Skeletal muscle cell (primary cell): Measurements from ENCODE around the gene ENTPD6.
"Not testable (repeated sequence)": the region's sequence is repeated elsewhere in the genome, so short reads cannot be mapped to it uniquely, and the experiment has no call there.

Experiments used
- DNase-seq: peaks from one replicate; pipeline ENCODE4 v3.0.0-alpha.2; 2010; ENCODE audit warnings: low read depth
- H3K4me3 ChIP-seq: 2 replicates; pipeline ENCODE4 v1.5.1; 2011; ENCODE audit warnings: low read depth, mild to moderate bottlenecking, control low read depth, low read length, moderate library complexity

Gene ENTPD6

DNA sequence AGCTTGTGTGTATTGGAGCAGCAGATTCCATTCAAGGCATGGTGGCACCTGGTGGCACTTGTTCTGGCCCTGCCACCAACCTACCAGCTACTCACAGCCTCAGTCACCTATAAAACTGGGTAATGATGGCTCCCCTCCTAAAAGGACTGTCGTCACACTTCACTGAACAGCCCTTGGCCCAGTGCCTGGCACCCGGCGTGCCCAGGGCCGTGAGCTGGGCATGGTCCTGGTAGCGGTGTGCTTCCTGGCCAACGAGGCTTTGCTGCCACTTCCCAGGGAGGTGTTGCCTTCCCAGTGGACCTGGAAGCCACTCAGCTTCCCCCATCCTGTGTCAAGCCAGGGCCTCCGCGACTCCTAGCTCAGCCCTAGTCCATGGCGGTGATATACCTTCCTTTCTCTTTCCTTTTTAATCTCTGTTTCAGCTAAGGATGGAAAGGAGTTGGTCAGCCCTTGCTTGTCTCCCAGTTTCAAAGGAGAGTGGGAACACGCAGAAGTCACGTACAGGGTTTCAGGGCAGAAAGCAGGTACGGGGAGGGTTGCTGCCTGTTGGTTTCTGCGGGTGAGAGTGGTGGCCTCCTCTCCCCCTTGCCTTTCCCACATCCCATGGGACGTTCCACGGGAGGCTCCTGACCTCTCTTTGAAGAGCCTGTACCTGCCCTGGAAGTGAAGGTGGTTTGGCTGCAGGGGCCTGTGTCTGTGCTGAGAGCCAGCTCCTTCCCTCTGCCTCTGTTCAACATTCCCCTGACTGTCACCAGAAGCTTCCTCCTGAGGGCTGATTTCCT, 25.5 kb downstream of the ENTPD6 start:
- no peak overlapping the region for H3K4me3 ChIP-seq
- no peak for DNase-seq

DNA sequence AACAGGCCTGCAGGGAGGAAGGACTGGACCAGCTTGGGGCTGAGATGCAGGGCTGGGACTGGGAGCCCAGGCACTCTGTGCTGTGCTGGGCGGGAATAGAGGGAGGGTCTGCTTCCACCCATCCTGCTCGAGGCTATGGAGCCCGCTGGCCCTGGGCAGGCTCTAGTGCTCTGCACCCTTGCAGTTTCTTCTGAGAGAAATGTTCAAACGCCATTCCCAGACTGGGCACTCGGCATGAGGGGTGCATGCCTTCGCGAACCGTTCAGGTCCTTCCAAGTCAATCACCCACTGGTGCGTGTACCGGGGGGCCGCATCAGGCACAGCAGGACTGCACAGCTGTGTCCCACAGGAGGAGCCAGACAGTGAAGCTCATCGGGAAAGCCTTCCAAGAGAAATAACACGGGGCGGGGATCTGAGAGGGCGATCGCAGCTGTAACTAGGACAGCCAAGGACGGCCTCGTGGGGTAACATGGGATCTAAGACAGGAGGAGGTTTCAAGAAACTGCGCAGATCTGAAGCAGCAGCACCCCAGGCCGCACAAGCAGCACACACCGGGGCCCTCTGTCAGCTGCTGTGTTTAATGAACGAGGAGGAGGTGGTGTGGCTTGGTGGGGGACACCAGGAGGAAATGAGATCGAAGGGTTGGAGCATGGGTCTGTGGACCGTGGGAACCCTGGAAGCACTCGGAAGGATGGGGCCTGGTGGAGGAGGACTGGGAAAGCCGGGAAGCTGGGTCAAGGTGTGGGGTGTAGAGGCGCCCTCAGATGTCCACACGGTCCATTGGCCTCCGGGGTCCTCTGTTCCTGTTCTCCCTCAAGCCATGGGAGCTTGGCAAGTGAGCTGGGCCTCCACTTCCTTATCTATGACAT, 26.3 kb downstream of the ENTPD6 start:
- DNase-seq: no peak
- no peak overlapping the region for H3K4me3 ChIP-seq

DNA sequence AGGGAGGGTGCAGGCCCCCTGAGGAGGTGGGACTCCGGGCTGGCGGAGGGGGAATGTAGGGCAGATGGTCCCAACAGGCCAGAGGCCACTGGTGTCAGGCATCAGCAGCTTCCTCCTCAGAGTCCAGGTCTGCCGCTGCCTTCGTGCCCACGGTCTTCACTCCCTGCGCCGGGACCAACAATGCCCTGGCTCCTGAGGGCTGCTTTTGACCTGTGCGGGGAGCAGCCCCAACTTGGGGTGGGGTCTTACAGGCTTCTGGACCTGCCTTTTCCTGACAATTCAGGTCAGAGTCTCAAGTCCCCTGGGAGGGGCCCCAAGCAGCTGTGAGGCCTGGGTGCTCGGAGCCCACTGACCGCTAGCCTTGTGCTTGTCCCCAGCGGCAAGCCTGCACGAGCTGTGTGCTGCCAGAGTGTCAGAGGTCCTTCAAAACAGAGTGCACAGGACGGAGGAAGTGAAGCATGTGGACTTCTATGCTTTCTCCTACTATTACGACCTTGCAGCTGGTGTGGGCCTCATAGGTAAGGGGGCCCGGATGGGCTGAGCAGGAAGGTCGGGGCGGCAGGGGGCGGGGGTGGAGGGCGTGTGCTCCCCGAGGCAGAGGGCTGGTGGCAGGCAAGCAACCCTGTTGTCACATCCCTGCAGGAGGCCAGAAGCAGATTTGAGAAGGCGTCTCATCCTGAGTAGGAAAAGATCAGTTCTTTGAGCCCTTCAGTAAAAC, 27.1 kb downstream of the ENTPD6 start:
- no peak overlapping the region for H3K4me3 ChIP-seq
- DNase-seq: no peak

DNA sequence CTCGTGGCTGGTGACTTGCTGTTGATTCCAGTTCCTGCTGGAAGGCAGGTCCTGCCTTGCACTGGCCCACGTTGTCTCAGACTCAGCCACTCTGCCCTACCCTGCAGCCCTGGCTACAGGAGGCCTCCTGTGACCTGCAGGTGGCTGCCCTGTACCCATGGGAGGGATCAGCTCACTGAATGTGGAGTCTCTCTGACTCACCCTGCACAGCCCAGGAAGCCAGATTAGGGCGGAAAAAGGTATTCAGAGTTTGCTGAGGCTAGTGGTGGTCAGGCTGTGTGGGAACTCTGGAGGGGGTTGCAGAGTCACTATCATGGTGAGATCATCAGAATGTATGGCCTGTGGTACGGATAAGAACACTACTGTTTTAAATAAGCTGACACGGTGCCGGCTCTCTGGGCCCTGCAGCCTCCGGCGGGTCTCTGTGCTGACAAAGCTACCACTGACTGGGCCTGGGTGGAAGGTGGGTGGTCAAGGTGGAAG, 27.7 kb downstream of the ENTPD6 start:
- peak; percentile 88 for DNase-seq
- no peak overlapping the region for H3K4me3 ChIP-seq

DNA sequence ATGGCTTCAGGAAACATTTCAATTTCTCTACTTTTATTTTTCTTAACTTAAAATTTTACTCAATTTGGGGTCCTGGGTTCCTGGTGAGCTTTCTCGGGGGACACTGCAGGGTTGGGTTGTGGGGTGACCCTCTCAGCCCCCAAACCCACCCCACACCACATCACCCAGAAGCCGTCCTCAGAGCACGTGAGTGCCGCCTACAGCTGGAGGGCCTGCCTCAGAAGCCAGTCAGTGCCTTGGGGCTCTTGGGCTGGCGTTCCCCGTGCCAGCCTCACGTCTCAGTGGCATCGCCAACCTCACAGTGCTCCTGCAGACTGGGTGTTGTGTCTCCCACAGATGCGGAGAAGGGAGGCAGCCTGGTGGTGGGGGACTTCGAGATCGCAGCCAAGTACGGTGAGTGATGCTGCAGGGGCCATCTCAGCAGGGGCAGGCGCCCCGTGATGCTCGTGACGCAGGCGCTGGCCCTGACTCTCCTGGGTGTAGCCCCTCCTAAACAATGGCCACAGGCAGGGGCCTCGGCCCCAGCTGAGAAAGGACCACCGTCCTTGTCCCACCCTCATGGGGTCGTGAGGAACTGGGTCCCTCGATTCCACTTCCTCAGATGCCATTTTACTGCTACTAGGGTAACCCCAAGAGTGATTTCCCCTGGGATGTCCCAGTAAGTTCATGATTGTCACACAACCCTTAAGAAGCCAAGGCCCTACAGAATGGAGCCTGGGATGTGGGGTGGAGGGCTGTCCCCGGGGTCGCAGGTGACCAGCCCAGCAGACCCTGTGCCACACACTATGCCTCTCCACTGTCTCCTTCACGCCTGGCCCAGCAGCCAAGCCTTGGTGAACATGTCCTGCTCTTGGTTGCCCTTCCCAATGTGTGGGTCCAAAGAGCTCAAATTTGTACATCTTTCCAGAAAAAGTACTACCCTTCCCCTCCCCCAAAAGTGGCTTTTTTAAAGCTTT, 28.5 kb downstream of the ENTPD6 start:
- DNase-seq: no peak
- H3K4me3 ChIP-seq: no peak overlapping the region

DNA sequence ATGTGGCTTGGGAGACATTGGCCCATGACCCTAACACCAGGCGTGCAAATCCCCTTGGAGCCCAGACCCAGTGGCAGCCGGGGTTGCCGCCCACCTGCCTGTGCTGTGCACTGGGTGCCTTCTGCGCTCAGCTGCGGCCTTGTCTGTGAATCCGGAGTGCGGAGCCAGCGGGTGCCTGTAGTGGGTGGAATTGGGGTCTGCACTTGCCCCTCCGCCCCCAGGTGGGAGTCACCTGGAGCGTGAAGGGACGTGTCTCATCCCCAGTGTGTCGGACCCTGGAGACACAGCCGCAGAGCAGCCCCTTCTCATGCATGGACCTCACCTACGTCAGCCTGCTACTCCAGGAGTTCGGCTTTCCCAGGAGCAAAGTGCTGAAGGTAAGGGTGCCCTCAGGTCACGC, 29.4 kb downstream of the ENTPD6 start:
- no peak for DNase-seq
- H3K4me3 ChIP-seq: no peak overlapping the region

DNA sequence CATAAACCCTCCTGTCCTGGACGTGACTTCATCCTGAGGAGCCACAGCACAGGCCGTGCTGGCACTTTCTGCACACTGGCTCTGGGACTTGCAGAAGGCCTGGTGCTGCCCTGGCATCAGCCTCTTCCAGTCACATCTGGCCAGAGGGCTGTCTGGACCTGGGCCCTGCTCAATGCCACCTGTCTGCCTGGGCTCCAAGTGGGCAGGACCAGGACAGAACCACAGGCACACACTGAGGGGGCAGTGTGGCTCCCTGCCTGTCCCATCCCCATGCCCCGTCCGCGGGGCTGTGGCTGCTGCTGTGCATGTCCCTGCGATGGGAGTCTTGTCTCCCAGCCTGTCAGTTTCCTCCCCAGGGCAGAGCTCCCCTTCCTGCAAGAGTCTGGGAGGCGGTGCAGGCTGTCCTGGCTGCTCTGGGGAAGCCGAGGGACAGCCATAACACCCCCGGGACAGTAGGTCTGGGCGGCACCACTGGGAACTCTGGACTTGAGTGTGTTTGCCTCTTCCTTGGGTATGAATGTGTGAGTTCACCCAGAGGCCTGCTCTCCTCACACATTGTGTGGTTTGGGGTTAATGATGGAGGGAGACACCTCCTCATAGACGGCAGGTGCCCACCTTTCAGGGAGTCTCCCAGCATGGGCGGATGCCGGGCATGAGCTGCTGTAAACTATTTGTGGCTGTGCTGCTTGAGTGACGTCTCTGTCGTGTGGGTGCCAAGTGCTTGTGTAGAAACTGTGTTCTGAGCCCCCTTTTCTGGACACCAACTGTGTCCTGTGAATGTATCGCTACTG, 30.3 kb downstream of the ENTPD6 start:
- H3K4me3 ChIP-seq: no peak overlapping the region
- DNase-seq: no peak

DNA sequence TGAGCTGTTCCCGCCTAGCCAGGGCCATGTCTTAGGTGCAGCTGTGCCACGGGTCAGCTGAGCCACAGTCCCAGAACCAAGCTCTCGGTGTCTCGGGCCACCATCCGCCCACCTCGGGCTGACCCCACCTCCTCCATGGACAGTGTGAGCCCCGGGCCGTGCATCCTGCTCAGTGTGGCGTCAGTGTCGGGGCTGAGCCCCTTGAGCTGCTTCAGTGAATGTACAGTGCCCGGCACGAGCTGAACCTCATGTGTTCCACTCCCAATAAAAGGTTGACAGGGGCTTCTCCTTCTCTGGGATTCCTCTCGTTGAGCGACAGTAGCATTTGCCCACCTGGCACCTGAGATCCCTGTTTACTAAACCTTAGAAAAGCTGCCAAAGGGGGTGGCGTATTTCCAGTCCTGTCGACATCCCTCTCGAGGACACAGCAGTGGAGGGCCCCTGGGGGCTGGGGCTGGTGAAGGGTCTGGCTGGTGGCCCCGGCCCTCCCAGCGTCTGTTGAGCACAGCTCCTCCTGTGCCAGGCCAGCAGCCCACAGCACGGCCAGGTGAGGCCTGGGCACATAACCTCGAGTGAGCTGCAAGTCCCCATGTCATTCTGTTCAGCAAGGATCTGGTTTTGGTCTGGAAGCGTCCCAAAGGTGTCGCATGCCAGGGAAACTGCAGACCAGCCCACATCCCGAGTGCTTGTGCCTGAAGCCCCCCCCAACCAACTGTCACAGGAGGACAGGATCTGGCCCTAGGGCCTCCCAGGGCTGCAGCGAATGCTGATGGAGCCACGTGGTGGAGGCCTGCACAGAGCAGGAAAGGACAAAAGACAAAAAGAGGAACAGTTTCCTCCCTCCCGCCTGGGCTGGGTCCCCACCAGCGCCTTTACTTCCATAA, 31.2 kb downstream of the ENTPD6 start:
- no peak overlapping the region for H3K4me3 ChIP-seq

DNA sequence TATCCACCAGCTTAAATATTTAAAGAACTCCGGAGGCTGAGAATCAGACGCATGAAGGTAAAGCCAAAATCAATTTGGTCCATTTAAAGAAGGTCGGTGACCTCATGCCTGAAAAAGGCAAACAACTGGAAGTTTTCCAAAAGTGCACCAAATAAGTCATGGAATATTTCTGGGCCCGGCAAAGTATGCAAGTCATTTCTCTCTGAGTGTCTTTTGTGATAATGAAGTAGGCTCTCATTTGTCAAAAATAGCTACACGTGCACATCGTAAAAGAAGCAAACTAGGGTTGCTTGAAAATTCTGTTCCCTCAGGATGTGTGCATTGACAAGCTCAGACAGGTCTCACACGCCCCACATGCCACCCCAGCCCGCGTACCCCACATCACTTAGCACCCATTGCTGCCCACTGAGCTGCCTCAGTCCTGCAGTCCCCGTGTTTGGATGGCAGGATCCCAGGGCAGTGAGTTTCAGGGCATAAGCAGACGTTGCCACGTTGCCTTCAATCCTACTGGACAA, 31.9 kb downstream of the ENTPD6 start:
- H3K4me3 ChIP-seq: no peak overlapping the region
- DNase-seq: no peak

More for the DNA sequence above, 31.2 kb downstream of the ENTPD6 start:
- no peak for DNase-seq

DNA sequence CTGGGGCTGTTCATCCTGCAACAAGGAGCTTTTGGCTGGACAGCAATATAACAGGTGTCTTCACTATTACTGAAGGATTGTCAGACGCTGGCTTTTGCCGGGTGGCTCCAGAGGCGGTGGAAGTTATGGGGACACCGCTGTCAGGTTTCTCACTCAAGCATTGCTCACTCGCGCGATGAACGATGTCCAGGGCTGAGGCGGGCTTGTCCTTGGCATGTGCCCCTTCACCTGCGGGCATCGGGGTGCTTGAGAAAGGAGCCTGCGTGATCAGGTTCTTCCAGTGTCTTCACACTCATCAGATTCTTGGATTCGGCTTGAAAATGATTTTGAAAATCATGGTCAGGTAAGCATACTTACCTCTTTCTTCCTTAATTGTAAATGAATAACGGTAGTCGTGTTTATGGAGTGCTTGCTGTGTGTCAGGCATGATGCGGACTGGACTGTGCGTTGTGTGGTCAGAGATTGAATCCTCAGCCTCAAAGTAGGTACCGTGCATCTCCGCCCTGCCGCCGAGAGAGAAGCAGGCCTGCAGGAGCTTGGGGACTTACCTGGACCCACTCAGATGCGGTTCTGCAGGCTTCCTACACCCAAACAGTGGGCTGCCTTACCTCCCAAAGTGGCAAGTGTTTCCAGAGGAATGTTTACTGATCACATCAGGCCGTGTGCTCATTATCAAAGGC, 34.1 kb downstream of the ENTPD6 start:
- no peak overlapping the region for H3K4me3 ChIP-seq
- no peak for DNase-seq

DNA sequence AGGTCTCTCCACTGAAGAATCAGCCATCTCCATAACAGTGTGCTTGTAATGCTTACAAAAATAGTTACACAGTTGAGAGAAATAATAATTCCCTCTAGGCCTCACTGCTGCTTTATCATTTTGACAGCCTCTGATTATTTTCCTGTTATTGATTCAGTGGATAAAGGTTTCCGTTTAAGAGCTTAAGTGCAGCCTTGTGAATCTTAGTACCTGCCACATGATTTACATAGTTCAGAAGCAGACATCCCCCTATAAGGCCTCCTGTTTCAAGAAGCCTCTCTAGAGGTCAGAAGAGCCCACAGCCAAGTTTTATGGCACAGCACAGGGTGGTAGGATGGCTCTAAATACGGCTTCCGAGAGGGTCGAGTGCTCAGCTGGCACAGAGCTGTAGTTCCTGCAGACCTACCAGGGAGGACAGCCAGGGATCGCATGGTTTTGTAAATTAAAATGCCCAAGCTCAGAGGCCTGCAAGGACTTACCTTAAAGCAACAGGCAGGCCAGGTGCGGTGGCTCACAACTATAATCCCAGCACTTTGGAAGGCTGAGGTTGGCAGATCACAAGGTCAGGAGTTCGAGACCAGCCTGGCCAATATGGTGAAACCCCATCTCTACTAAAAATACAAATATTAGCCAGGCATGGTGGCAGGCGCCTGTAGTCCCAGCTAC, 34.8 kb downstream of the ENTPD6 start:
- no peak for DNase-seq
- H3K4me3 ChIP-seq: no peak overlapping the region

DNA sequence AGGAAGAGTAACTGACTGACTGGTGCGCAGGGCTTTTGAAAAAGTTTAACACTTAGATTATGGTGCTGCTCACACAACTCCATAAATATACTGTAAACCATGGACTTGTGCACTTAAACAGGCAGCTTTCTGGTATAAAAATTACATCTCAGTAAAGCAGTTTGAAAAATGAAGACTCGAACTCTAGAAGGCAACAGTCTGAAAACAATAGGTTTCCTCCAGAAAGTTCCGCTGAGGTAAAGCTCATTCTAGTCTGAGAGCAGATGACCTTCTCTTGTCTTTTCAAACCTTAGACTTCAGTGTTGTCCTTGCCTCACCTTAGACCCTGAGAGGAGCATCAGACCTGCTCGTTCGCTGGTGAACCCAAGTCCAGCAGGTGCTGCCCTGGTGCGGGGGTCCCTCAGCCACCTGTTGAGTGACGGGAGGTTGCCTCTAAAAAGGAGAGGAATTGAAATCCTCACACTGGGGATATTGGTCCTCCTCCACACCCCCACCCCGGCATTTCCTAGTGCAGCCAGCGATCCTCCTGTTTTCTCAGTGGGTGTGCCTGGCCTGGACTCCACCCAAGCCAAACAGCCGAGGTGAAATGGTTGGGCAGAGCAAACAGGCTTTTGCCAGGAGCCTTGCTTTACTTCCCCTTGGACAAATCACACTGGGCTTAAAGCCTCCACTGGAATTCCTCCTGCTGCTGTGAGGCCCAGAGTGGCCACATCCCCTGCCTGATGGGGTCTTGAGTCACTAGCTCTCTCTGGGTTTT, 37.7 kb downstream of the ENTPD6 start:
- no peak overlapping the region for H3K4me3 ChIP-seq
- peak; percentile 75 for DNase-seq

DNA sequence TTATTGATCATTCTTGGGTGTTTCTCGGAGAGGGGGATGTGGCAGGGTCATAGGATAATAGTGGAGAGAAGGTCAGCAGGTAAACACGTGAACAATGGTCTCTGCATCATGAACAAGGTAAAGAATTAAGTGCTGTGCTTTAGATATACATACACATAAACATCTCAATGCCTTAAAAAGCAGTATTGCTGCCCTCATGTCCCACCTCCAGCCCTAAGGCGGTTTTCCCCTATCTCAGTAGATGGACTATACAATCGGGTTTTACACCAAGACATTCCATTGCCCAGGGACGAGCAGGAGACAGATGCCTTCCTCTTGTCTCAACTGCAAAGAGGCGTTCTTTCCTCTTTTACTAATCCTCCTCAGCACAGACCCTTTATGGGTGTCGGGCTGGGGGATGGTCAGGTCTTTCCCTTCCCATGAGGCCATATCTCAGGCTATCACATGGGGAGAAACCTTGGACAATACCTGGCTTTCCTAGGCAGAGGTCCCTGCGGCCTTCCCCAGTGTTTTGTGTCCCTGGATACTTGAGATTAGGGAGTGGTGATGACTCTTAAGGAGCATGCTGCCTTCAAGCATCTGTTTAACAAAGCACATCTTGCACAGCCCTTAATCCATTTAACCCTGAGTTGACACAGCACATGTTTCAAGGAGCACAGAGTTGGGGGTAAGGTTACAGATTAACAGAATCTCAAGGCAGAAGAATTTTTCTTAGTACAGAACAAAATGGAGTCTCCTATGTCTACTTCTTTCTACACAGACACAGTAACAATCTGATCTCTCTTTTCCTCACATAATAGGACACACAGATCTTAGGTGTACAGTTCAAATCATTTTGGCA, 38.7 kb downstream of the ENTPD6 start:
- not testable (repeated sequence) for H3K4me3 ChIP-seq, DNase-seq

DNA sequence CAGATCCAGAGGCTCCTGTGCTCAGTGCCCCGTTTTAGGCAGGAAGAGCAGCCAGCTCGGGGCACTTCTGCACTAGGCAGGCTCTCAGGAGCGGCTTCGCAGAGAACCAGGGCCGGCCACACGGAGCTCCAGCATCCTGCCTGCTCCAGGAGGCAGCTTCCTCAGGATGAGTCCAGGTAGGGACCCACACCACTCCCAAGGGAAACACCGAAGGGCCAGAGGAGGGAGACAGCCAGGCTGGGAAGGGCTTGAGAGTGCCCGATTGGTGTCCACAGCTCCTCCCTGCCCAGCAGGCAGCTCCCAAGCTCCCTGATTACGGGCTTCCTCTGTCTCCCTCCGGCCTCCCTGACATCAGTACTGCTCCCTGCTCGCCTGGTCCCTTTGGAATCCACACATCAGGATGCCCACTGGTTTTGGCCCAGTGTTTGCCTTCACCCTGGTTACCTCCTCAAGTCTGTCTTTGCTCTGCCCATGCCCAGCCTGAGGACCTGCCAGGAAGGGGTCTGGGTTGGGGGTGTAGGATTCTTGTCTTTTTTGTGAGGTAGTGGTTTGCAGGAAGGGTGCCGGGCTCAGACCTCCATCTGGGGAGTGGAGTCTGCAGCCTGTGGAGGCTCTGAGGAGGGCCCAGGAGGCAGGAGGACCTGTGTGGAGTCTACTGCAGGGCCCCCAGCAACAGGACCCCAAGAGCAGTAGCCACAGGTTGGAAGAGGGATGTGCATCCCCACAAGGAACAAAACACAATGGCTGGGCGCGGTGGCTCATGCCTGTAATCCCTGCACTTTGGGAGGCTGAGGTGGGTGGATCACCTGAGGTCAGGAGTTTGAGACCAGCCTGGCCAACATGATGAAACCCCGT, 41.2 kb downstream of the ENTPD6 start:
- no peak for DNase-seq
- H3K4me3 ChIP-seq: no peak overlapping the region
